Measurements from ENCODE around the gene KCNH1. TPM values are rescaled to one million over a fixed set of nuclear protein-coding genes. Genes with fewer than 3 reads are reported as not detected.

Gene KCNH1
- total RNA-seq, 1 experiment from 2014 or later = 0.17 TPM

DNA sequence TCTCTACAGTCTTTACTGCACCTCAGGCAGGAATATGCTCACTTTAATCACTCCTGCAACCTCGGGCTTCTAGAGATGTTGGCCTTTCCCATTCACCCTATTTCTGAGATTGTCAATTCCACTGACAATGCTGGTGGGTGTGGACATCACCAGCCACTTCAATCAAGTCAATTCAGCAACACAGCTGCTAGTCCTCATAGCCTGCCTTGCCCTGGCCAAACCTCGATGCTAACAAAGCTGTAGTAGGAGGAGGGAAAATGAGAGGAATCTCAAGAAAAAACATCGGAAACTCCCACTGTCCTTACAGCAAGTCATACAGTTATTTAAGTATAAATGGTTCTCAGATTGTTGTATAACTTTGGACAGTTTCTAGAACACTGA, 155.0 kb downstream of the KCNH1 start (continued):
- TF ChIP-seq ARID4B (CRISPR knock-in tag; IDR thresholded peaks at IDR 0.05; ENCODE audit: borderline replicate concordance) (no peak), PRRX2 (CRISPR knock-in tag; IDR thresholded peaks at IDR 0.05) (no peak), ATF6 (CRISPR knock-in tag; IDR thresholded peaks at IDR 0.05) (no peak), ZNF138 (CRISPR knock-in tag; conservative IDR thresholded peaks at IDR 0.05) (no peak), STAT6 (CRISPR knock-in tag; conservative IDR thresholded peaks at IDR 0.05; ENCODE audit: low read depth) (no peak), CREB1 (CRISPR knock-in tag; IDR thresholded peaks at IDR 0.05) (no peak), MLX (CRISPR knock-in tag; IDR thresholded peaks at IDR 0.05) (no peak), SMAD3 (CRISPR knock-in tag; IDR thresholded peaks at IDR 0.05; ENCODE audit: borderline replicate concordance) (no peak)
- TF ChIP-seq, protein P1, sequence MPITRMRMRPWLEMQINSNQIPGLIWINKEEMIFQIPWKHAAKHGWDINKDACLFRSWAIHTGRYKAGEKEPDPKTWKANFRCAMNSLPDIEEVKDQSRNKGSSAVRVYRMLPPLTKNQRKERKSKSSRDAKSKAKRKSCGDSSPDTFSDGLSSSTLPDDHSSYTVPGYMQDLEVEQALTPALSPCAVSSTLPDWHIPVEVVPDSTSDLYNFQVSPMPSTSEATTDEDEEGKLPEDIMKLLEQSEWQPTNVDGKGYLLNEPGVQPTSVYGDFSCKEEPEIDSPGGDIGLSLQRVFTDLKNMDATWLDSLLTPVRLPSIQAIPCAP (CRISPR knock-in tag; IDR thresholded peaks at IDR 0.05) = no peak

GRCh38 chr1:210978316-210978973, 155.5 kb downstream of the KCNH1 start:
- DNase-seq (ENCODE audit: low spot score) (no peak), ATAC-seq (no peak)
- no peaks in the 10 kb centered on the region for H3K27me3 Mint-ChIP-seq (ENCODE audit: low read depth)
- no peaks in the 10 kb centered on the region for H3K4me1 Mint-ChIP-seq
- ChIA-PET CTCF (no interaction called here), POLR2A (no interaction called here)
- H3K4me3 Mint-ChIP-seq = no peak overlapping the region
- no peaks in the 10 kb centered on the region for H3K36me3 Mint-ChIP-seq
- H3K9me3 Mint-ChIP-seq = peaks cover 20% of the 10 kb centered on the region
- H3K27ac Mint-ChIP-seq = no peak overlapping the region
- TF ChIP-seq, protein P2, sequence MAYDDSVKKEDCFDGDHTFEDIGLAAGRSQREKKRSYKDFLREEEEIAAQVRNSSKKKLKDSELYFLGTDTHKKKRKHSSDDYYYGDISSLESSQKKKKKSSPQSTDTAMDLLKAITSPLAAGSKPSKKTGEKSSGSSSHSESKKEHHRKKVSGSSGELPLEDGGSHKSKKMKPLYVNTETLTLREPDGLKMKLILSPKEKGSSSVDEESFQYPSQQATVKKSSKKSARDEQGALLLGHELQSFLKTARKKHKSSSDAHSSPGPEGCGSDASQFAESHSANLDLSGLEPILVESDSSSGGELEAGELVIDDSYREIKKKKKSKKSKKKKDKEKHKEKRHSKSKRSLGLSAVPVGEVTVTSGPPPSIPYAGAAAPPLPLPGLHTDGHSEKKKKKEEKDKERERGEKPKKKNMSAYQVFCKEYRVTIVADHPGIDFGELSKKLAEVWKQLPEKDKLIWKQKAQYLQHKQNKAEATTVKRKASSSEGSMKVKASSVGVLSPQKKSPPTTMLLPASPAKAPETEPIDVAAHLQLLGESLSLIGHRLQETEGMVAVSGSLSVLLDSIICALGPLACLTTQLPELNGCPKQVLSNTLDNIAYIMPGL (CRISPR knock-in tag; IDR thresholded peaks at IDR 0.05) = no peak
- TF ChIP-seq IRF2 (CRISPR knock-in tag; IDR thresholded peaks at IDR 0.05; ENCODE audit: borderline replicate concordance, low read depth) (no peak), NFYB (CRISPR knock-in tag; conservative IDR thresholded peaks at IDR 0.05; ENCODE audit: low read depth) (no peak), ESRRA (CRISPR knock-in tag; IDR thresholded peaks at IDR 0.05; ENCODE audit: borderline replicate concordance) (no peak), SMAD4 (CRISPR knock-in tag; IDR thresholded peaks at IDR 0.05) (no peak), ZNF317 (CRISPR knock-in tag; IDR thresholded peaks at IDR 0.05; ENCODE audit: borderline replicate concordance, low read depth) (no peak), ZNF281 (CRISPR knock-in tag; IDR thresholded peaks at IDR 0.05) (no peak)
- TF ChIP-seq, protein P1 (CRISPR knock-in tag; IDR thresholded peaks at IDR 0.05) = no peak
- TF ChIP-seq, protein P3, sequence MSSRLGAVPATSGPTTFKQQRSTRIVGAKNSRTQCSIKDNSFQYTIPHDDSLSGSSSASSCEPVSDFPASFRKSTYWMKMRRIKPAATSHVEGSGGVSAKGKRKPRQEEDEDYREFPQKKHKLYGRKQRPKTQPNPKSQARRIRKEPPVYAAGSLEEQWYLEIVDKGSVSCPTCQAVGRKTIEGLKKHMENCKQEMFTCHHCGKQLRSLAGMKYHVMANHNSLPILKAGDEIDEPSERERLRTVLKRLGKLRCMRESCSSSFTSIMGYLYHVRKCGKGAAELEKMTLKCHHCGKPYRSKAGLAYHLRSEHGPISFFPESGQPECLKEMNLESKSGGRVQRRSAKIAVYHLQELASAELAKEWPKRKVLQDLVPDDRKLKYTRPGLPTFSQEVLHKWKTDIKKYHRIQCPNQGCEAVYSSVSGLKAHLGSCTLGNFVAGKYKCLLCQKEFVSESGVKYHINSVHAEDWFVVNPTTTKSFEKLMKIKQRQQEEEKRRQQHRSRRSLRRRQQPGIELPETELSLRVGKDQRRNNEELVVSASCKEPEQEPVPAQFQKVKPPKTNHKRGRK (CRISPR knock-in tag; IDR thresholded peaks at IDR 0.05; ENCODE audit: borderline replicate concordance) = no peak
